Activated CD8-positive, alpha-beta memory T cell treated with anti-CD3 and anti-CD28 coated beads for 4 hours (primary cell): ENCODE measurements around the gene GPX4.

Experiments
- DNase-seq, 2 donors: peaks; one replicate each; pipeline ENCODE4 v3.0.0-alpha.2; 2020; ENCODE audit warnings: low read depth in 2 of 2

Gene GPX4

DNA sequence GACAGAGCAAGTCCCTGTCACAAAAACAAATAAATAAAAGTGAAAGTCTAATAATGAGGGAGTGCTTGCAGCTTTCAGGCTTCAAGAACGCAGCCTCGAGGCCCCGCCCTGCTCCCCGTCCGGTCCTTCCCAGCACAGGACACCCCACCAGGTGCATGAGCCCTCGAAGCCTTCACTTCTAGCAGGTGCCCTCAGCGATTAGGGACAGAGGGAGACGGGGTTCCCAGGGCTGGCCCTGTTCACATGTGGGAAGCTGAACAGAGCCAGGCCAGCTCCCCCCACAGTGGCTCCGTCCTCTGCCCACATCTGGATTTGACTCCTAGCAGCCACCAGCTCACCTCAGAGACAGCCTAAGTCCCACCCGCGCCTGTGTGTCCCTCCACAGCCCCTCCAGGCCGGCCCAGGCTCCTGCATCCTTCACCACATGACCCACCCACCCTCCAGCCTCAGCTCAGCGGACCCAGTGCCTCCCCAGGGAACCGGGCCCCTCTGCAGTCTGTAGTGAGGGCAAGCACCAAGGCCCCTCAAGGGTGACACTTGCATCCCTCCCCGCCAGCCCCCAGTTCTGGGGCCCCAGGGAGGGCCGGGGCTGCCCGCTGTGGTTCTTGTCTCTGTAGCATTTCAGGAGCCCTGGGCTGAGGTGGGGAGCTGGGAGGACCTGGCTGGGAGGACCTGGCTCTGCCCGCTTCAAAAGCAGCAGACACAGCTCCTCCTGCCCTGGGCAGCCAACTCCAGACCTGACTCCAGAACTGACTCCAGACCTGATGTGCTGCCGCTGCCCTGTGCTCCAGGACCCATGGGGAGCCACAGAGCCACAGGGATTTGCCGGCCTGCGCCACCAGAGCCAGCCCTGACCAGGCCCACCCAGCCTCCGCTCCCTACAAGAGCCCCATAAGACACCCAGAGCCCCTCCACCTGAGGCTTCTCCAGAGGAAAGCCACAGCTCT lies 27.2 kb downstream of the GPX4 start:
- DNase-seq, result peak in 1 of 2 donors; percentile 19

- peak; percentile 80 to 84 for DNase-seq
Measured at GRCh38 chr19:1131718-1132551, 28.1 kb downstream of the GPX4 start.

GRCh38 chr19:1132552-1133383 lies 29.0 kb downstream of the GPX4 start:
- DNase-seq, result no peak

DNA sequence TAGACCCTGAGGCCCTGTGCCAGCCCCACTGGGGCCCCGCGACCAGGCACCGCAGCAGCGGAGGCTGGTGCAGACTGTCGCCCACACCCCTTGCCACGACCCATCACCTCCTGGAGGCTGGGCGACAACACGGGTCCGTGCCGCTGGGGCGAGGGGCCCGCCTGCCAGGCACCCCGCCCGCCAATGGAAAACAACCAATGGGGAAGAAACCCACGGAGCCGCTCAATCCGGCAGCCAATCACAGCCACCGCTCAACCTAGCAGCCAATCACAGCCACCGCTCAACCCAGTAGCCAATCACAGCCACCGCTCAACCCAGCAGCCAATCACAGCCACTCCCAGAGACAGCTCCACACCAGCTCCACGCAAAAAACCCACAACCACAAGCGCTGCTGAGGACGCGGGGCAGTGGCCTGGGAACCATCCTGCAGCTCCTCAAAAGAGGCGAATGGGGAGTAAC lies 29.7 kb downstream of the GPX4 start:
- DNase-seq, result peak; percentile 57 to 62

DNA sequence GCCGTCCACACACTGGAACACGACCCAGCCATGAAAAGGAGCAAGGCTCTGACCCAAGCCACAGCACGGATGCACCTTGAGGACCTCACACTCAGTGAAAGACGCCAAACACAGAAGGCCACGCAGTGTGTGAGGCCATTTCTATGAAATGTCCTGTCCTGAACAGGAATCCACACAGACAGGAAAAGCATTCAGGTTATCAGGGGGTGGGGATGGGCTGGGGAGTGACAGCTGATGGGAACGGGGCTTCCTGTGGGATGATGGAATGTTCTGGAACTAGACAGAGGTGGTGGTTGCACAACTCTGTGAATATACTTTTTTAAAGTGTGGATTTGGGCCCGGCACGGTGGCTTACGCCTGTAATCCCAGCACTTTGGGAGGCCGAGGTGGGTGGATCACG lies 30.6 kb downstream of the GPX4 start:
- no peak for DNase-seq

DNA sequence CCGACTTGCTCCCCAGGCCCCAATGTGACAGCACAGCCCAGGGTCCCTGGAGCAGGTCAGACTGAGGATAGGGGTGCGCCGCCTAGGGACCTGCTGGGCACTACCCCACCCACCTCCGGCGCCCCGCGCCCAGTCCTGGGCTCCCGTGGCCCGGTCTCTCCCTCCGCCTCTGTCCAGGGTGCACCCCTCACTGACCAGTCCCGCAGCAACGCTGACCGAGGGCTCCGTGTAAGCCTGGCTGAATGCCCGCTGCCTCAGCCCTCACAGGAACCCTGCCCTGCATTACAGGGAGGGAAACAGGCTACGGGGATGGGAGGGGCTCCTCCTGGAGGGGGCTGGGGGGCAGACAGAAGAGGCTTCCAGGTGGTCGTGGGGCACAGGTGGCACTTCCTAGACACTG lies 31.7 kb downstream of the GPX4 start:
- DNase-seq, result no peak

GRCh38 chr19:1136201-1136600 lies 32.4 kb downstream of the GPX4 start:
- DNase-seq, result no peak

DNA sequence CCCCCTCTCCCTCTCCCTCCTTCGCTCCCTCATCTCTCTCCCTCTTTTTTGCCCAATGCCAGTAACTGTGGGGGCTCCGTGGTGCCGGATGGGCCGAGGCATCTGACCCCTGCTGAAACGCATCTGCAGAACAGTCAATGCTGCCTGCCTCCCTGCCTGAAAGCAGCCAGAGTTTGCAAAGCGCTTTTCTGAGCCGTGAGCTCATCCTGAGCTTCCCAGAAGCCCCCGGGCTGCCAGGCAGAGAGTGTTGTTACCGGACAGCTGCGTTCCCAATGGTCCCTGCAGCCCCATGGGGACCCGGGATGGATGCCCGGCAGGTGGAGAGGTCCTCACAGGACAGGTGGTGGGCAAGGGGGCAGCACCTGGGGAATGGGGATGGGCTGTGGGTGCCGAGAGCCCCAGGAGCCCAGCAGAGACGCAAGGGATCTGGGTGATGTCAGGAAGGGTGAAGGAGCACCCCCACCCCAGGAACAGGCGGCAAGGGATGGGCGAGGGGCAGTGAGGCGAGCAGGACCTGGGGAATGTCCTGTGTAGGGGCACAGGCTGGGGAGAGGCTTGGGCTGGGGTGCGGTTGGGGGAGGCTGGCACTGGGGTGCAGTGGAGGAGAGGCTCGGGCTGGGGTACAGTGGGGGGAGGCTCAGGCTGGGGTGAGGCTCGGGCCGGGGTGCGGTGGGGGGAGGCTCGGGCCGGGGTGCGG lies 33.0 kb downstream of the GPX4 start:
- no peak for DNase-seq

GRCh38 chr19:1138121-1138520 lies 34.3 kb downstream of the GPX4 start:
- DNase-seq, result no peak

DNA sequence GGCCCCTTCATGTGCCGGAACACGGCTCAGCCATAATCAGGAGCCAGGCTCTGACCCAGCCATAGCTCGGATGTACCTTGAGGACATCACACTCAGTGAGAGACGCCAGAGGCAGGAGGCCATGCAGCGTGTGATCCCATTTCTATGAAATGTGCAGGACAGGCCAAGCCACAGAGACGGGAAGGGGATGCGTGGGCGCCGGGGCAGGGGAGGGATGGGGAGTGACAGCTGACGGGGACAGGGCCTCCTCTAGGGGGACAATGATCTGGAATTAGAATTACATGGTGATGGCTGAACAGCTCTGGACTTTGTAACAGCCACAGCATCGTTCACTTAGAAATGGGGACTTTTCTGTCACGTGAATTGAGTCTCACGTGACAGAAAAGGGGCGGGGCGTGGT lies 35.3 kb downstream of the GPX4 start:
- DNase-seq, result no peak

- no peak for DNase-seq
Measured at GRCh38 chr19:1140272-1141027, 36.7 kb downstream of the GPX4 start.

DNA sequence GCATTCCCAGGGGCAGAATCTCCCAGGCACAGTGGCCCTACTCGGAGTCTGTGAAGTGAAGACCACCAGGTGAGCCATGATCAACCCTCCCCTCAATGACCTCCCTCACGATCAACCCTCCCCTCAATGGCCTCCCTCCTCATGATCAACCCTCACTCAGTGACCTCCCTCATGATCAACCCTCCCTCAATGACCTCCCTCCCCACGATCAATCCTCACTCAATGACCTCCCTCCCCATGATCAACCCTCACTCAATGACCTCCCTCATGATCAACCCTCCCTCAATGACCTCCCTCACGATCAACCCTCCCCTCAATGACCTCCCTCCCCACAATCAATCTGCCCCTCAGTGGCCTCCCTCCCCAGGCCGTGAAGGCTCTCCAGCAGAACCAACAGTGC lies 38.1 kb downstream of the GPX4 start:
- no peak for DNase-seq

- DNase-seq, result no peak
Measured at GRCh38 chr19:1143828-1144399, 40.1 kb downstream of the GPX4 start.

DNA sequence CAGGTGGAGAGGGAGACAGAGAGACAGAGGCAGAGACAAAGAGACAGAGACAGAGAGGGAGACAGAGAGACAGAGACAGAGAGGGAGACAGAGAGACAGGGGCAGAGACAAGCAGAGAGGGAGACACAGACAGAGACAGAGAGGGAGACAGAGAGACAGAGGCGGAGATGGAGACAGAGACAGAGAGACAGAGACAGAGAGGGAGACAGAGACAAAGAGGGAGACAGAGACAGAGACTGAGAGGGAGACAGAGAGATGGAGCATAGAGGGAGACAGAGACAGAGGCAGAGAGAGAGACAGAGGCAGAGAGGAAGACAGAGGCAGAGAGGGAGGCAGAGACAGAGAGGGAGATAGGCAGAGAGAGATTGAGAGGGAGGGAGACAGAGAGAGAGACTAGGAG lies 40.9 kb downstream of the GPX4 start:
- no peak for DNase-seq

DNA sequence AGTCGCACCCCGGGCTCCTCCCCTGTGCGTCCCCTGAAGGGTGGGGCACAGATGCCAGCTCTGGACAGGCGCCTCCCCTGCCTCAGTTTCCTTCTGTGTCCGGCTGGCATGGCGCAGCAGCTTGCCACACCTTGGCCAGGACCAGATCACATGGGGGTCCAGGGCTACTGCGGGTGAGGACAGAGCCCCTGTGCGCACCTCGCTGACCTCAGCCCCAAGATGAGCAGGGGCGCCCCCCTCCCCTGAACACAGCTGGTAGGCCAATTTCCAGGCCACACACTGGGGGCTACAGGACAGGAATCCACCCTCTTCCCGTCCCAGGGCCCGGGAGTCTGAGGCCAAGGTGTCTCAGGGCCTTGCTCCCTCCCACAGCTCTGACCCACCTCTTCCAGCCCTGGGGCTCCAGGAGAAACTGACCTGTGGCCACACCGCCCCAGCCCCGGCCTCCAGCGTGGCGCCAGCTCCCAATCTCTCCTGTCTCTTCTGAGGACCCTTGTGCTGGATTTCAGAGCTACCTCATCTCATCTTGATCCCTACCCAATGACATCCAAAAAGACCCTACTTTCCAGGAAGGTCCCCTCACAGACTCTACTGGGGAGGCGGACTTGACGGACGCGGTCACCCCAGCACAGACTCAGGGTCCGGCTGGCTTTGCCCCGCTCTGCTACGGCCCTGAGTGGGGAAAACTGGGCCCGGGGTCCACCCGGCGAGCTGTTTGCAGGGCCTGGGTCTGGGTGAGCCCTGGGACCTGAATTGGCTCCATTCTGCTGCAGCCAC lies 42.0 kb downstream of the GPX4 start:
- DNase-seq, result no peak

- no peak for DNase-seq
Measured at GRCh38 chr19:1146412-1146699, 42.6 kb downstream of the GPX4 start.

GRCh38 chr19:1146858-1147780 lies 43.3 kb downstream of the GPX4 start:
- DNase-seq, result no peak

GRCh38 chr19:1147934-1148549 lies 44.2 kb downstream of the GPX4 start:
- DNase-seq, result no peak
